Measurements from ENCODE around the gene MAP3K9. TPM values are rescaled to one million over a fixed set of nuclear protein-coding genes. Genes with fewer than 3 reads are reported as not detected.

MAP3K9 gene
- total RNA-seq, 2 experiments from 2014 or later = 4.2 to 6.4 TPM

DNA sequence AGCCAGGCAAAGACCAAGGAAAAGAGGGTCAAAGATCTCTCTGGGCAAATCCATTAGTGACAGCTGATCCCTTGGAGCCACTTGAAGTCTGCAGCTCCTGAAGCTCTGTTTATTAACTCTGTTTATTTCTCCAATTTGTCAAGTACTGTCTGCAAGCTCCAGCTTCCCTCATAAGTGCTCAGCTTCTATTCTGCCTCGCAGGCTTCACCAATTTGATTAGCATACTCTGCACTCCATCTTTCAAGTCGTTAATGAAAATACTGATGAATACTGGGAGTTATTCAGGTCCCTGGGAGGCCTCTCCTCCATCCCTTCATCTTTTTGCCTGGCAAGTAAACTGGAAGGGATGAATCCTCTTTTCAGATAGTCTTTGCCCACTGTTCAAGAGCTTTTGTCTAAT, 113.3 kb downstream of the MAP3K9 start:
- POLR2A ChIA-PET = interaction anchor here (1.0 to 1.1 kb wide), 3 partner anchors 11 to 47 kb away, joined by 3 to 4 read pairs (median 4); no protein-coding TSS in a partner anchor
- Histone ChIP-seq H3K79me2 (ENCODE audit: insufficient read depth, low read depth, low read length) (no peaks in the 10 kb centered on the region), H3K4me3 (ENCODE audit: low read depth, low read length, poor library complexity, severe bottlenecking) (no peak overlapping the region), H3K9me2 (ENCODE audit: insufficient read depth, low read length) (no peaks in the 10 kb centered on the region), H3K4me1 (ENCODE audit: insufficient read depth, low read length, poor library complexity, severe bottlenecking) (no peaks in the 10 kb centered on the region), H3K4me2 (ENCODE audit: low read length) (no peak overlapping the region), H3K9me3 (ENCODE audit: low read length) (no peaks in the 10 kb centered on the region), H2AFZ (ENCODE audit: low read length) (no peak overlapping the region), H4K20me1 (ENCODE audit: insufficient read depth, low read length) (no peaks in the 10 kb centered on the region), H3K36me3 (ENCODE audit: insufficient read depth, low read length) (no peaks in the 10 kb centered on the region), H3K27ac (ENCODE audit: low read depth, low read length, poor library complexity, severe bottlenecking) (no peak overlapping the region)
- BruUV-seq (replicated peaks) = no TSS peak
- TF ChIP-seq, protein P1, sequence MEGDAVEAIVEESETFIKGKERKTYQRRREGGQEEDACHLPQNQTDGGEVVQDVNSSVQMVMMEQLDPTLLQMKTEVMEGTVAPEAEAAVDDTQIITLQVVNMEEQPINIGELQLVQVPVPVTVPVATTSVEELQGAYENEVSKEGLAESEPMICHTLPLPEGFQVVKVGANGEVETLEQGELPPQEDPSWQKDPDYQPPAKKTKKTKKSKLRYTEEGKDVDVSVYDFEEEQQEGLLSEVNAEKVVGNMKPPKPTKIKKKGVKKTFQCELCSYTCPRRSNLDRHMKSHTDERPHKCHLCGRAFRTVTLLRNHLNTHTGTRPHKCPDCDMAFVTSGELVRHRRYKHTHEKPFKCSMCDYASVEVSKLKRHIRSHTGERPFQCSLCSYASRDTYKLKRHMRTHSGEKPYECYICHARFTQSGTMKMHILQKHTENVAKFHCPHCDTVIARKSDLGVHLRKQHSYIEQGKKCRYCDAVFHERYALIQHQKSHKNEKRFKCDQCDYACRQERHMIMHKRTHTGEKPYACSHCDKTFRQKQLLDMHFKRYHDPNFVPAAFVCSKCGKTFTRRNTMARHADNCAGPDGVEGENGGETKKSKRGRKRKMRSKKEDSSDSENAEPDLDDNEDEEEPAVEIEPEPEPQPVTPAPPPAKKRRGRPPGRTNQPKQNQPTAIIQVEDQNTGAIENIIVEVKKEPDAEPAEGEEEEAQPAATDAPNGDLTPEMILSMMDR (conservative IDR thresholded peaks at IDR 0.05; ENCODE audit: low read length) = no peak
- no peak for TF ChIP-seq EZH2phosphoT487 (IDR thresholded peaks at IDR 0.05; ENCODE audit: borderline replicate concordance, low read depth, low read length)
- CTCF ChIA-PET (ENCODE audit: unreplicated experiment) = no interaction called here
- DNase-seq (ENCODE audit: low spot score) = no peak
- intact Hi-C loops (cut with micrococcal nuclease; ENCODE audit: unreplicated experiment) = no loop called here

- Histone ChIP-seq H2AFZ (ENCODE audit: low read length) (no peak overlapping the region), H3K9me2 (ENCODE audit: insufficient read depth, low read length) (no peaks in the 10 kb centered on the region), H3K4me3 (ENCODE audit: low read depth, low read length, poor library complexity, severe bottlenecking) (no peak overlapping the region), H3K36me3 (ENCODE audit: insufficient read depth, low read length) (no peaks in the 10 kb centered on the region), H3K27ac (ENCODE audit: low read depth, low read length, poor library complexity, severe bottlenecking) (no peak overlapping the region), H3K9me3 (ENCODE audit: low read length) (no peaks in the 10 kb centered on the region), H3K4me1 (ENCODE audit: insufficient read depth, low read length, poor library complexity, severe bottlenecking) (no peaks in the 10 kb centered on the region), H4K20me1 (ENCODE audit: insufficient read depth, low read length) (no peaks in the 10 kb centered on the region), H3K79me2 (ENCODE audit: insufficient read depth, low read depth, low read length) (no peaks in the 10 kb centered on the region), H3K4me2 (ENCODE audit: low read length) (no peak overlapping the region)
- DNase-seq (ENCODE audit: low spot score) = no peak
- ChIA-PET POLR2A (interaction anchor here (0.7 kb wide), 1 partner anchor 76 kb away, joined by 4 read pairs; no protein-coding TSS in a partner anchor), CTCF (ENCODE audit: unreplicated experiment) (no interaction called here)
- no peak for TF ChIP-seq EZH2phosphoT487 (IDR thresholded peaks at IDR 0.05; ENCODE audit: borderline replicate concordance, low read depth, low read length)
- TF ChIP-seq, protein P1 (conservative IDR thresholded peaks at IDR 0.05; ENCODE audit: low read length) = no peak
- BruUV-seq (replicated peaks) = no TSS peak
- intact Hi-C loops (cut with micrococcal nuclease; ENCODE audit: unreplicated experiment) = no loop called here
These were observed 117.1 kb downstream of the MAP3K9 start for GRCh38 chr14:70692210-70692609.

- no peak overlapping the region for H2AFZ ChIP-seq (ENCODE audit: low read length)
- BruUV-seq (replicated peaks) = no TSS peak
- intact Hi-C loops (cut with micrococcal nuclease; ENCODE audit: unreplicated experiment) = no loop called here
- H3K4me1 ChIP-seq (ENCODE audit: insufficient read depth, low read length, poor library complexity, severe bottlenecking) = no peaks in the 10 kb centered on the region
- H3K4me2 ChIP-seq (ENCODE audit: low read length) = no peak overlapping the region
- no peak for DNase-seq (ENCODE audit: low spot score)
- H3K9me2 ChIP-seq (ENCODE audit: insufficient read depth, low read length) = no peaks in the 10 kb centered on the region
- no peaks in the 10 kb centered on the region for H3K9me3 ChIP-seq (ENCODE audit: low read length)
- H3K36me3 ChIP-seq (ENCODE audit: insufficient read depth, low read length) = no peaks in the 10 kb centered on the region
- no peaks in the 10 kb centered on the region for H4K20me1 ChIP-seq (ENCODE audit: insufficient read depth, low read length)
- no peak overlapping the region for H3K4me3 ChIP-seq (ENCODE audit: low read depth, low read length, poor library complexity, severe bottlenecking)
- no peaks in the 10 kb centered on the region for H3K79me2 ChIP-seq (ENCODE audit: insufficient read depth, low read depth, low read length)
- ChIA-PET POLR2A (interaction anchor here (0.7 to 1.1 kb wide), 3 partner anchors 10 to 337 kb away, joined by 3 to 4 read pairs (median 3); no protein-coding TSS in a partner anchor), CTCF (ENCODE audit: unreplicated experiment) (no interaction called here)
- TF ChIP-seq EZH2phosphoT487 (IDR thresholded peaks at IDR 0.05; ENCODE audit: borderline replicate concordance, low read depth, low read length) = no peak
- TF ChIP-seq, protein P1 (conservative IDR thresholded peaks at IDR 0.05; ENCODE audit: low read length) = no peak
- H3K27ac ChIP-seq (ENCODE audit: low read depth, low read length, poor library complexity, severe bottlenecking) = no peak overlapping the region
These were observed 123.7 kb downstream of the MAP3K9 start for GRCh38 chr14:70685474-70686197.

Data from OCI-LY7 (cell line).